Tibial artery (tissue), 4 donors: ENCODE results near the gene SPC25.

Experiments
- DNase-seq, 2 donors: peaks; one replicate each; pipeline ENCODE4 v3.0.0-alpha.2; 2019
- H3K27ac ChIP-seq, 2 donors: fragments of 200-600 bp; sonication (generic) in 1 of 2; 1 replicate in 1 of 2; 2 replicates in 1 of 2; pipeline ENCODE4 v1.5.1; 2018 to 2019; ENCODE audit warnings: mild to moderate bottlenecking in 1 of 2
- H3K27me3 ChIP-seq, 2 donors: fragments of 200-600 bp; sonication (generic) in 1 of 2; one replicate each; pipeline versions ENCODE4 v1.5.1 to v1.6.0; 2016 to 2019
- H3K36me3 ChIP-seq, 3 donors: fragments of 200-600 bp; sonication (generic) in 2 of 3; one replicate each; pipeline ENCODE4 v1.5.1; 2016 to 2019; ENCODE audit warnings: mild to moderate bottlenecking in 2 of 3
- H3K4me1 ChIP-seq, 4 donors: fragments of 200-600 bp; sonication (generic) in 2 of 4; 1 replicate in 3 of 4; 2 replicates in 1 of 4; pipeline ENCODE4 v1.5.1; 2016 to 2019
- H3K4me3 ChIP-seq, 2 donors: fragments of 200-600 bp; sonication (generic) in 1 of 2; 1 replicate in 1 of 2; 2 replicates in 1 of 2; pipeline ENCODE4 v1.5.1; 2018 to 2019; ENCODE audit warnings: mild to moderate bottlenecking in 2 of 2
- H3K9me3 ChIP-seq, 3 donors: fragments of 200-600 bp; sonication (generic) in 1 of 3; one replicate each; pipeline ENCODE4 v1.5.1; 2016 to 2019
- CTCF ChIP-seq, 2 experiments: fragments of 200-600 bp in 1 of 2; fragments of 450-650 bp in 1 of 2; IDR thresholded peaks; one replicate each; pipeline ENCODE4 v1.5.1; 2017 to 2019; ENCODE audit warnings: antibody characterized with exemption in 2 of 2, mild to moderate bottlenecking in 1 of 2, moderate library complexity in 1 of 2
- intact Hi-C: fragments of 100-400 bp; cut with DNase I; formaldehyde crosslinking; loops from one replicate; pipeline ENCODE4 v1.15.0; 2023; ENCODE audit warnings: low total_unique reads

Gene SPC25

GRCh38 chr2:168835969-168836368 is 54.3 kb downstream of the SPC25 start:
- no peak for TF ChIP-seq CTCF (IDR thresholded peaks at IDR 0.05)
- DNase-seq: no peak
- intact Hi-C loops: no loop called here

GRCh38 chr2:168831662-168832061 is 58.6 kb downstream of the SPC25 start:
- Histone ChIP-seq H3K4me1 (no peaks in the 10 kb centered on the region), H3K9me3 (no peaks in the 10 kb centered on the region), H3K4me3 (no peak overlapping the region), H3K27ac (no peak overlapping the region), H3K27me3 (no peaks in the 10 kb centered on the region), H3K36me3 (peaks cover 0 to 7% (median 3%) of the 10 kb centered on the region in 3 donors)
- intact Hi-C loops: no loop called here
- no peak for DNase-seq
- no peak for TF ChIP-seq CTCF (IDR thresholded peaks at IDR 0.05)

More at GRCh38 chr2:168835969-168836368, 54.3 kb downstream of the SPC25 start:
- Histone ChIP-seq H3K4me3 (no peak overlapping the region), H3K27me3 (no peaks in the 10 kb centered on the region), H3K9me3 (no peaks in the 10 kb centered on the region), H3K27ac (no peak overlapping the region), H3K36me3 (peaks cover 0 to 3% (median 0%) of the 10 kb centered on the region in 3 donors), H3K4me1 (no peaks in the 10 kb centered on the region)

GRCh38 chr2:168830958-168831357 is 59.3 kb downstream of the SPC25 start:
- intact Hi-C loops: no loop called here
- Histone ChIP-seq H3K4me3 (no peak overlapping the region), H3K36me3 (peaks cover 0 to 7% (median 3%) of the 10 kb centered on the region in 3 donors), H3K4me1 (no peaks in the 10 kb centered on the region), H3K9me3 (no peaks in the 10 kb centered on the region), H3K27ac (no peak overlapping the region), H3K27me3 (no peaks in the 10 kb centered on the region)
- no peak for TF ChIP-seq CTCF (IDR thresholded peaks at IDR 0.05)
- no peak for DNase-seq

DNA sequence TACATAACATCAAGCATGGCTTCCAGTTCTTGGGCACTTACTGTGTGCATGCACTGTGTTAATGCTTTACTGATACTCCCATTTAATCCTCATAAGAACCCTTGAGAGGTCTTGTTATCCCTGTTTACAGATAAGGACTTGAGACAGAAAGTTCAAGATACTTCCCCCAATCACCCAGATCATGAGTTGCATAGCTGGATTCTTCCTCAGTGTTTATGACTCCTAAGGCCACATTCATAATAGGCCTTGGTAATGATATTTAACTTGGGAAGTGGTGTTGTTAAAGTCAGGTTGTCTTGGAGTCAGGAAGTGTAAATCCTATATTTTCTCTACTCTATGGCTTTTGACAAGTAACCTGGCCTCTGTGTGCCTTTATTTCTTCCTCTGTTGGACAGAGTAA is 65.1 kb downstream of the SPC25 start:
- no peaks in the 10 kb centered on the region for H3K4me1 ChIP-seq
- intact Hi-C loops: no loop called here
- H3K27ac ChIP-seq: no peak overlapping the region
- TF ChIP-seq CTCF (IDR thresholded peaks at IDR 0.05): no peak
- peaks cover 0 to 7% (median 0%) of the 10 kb centered on the region in 3 donors for H3K36me3 ChIP-seq
- no peaks in the 10 kb centered on the region for H3K27me3 ChIP-seq
- no peaks in the 10 kb centered on the region for H3K9me3 ChIP-seq
- no peak for DNase-seq
- no peak overlapping the region for H3K4me3 ChIP-seq

DNA sequence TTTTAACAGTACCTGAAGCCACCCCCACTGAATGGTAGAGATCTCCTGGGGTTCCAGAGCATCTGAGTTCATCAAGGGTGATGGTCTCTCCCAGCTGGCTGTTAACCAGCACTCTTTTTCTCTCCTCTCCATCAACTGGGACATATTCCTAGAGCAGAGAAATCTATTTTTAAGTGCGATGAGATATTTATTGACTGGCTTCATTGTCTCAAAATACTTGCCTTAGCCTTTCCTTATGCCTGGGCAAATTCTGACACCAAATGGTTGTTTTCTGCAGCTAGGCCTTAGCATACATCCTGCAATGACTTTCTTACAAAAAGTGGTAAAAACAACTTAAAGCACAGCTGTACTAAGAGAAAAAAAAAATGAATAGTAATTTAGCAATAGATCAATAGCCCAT is 68.2 kb downstream of the SPC25 start:
- Histone ChIP-seq H3K4me3 (no peak overlapping the region), H3K36me3 (no peaks in the 10 kb centered on the region), H3K4me1 (no peaks in the 10 kb centered on the region), H3K27ac (no peak overlapping the region), H3K27me3 (no peaks in the 10 kb centered on the region), H3K9me3 (no peaks in the 10 kb centered on the region)
- no peak for DNase-seq
- intact Hi-C loops: no loop called here
- no peak for TF ChIP-seq CTCF (IDR thresholded peaks at IDR 0.05)

- no peak overlapping the region for H3K4me3 ChIP-seq
- no peak overlapping the region for H3K27ac ChIP-seq
- H3K9me3 ChIP-seq: no peaks in the 10 kb centered on the region
- no peak for TF ChIP-seq CTCF (IDR thresholded peaks at IDR 0.05)
- no peak for DNase-seq
- intact Hi-C loops: no loop called here
- no peaks in the 10 kb centered on the region for H3K4me1 ChIP-seq
- no peaks in the 10 kb centered on the region for H3K27me3 ChIP-seq
- no peaks in the 10 kb centered on the region for H3K36me3 ChIP-seq
These were observed 68.7 kb downstream of the SPC25 start for GRCh38 chr2:168821577-168821976.
